ENCODE results near the gene RAD9A. TPM values are rescaled to one million over a fixed set of nuclear protein-coding genes. Genes with fewer than 3 reads are reported as not detected.

Gene RAD9A
- total and polyA plus RNA-seq, 4 donors: 10.4 to 43.5 (median 26.1) TPM

DNA sequence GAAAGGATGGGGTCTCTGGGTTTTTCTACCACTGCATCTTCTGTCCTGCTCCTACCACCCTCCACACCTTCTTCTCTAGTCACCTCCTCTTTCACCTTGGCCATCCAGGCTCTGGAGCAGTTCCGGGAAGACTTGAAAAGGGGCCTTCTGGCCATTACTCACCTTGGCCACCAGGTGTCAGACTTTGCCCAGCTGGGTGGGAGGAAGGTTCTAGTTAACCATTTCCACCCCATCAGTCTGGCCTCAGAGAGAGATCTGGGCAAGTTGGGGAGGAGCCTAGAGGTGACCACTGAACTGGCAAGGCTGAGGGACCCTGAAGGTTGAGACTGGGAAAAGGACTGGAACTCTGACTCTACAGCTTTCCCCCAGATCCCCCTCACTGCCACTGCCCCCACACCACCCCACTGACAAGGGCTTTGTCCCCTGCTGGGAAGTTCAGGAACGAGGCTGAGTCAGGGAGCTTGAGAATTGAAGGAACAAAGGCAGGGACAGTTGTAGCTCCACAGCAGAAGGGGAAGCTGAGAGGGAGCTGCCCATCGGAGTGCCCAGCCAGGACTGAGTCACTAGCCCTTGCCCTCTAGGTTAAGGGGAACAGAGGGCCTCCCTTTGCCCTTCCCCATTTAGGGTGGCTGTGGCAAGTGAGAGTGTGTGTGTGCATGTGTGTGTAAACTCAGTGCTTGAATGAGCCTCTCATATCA is 34.8 kb upstream of the RAD9A start:
- 16% methylated on average over 3 of the region's 3 CpGs for WGBS (ENCODE audit: insufficient coverage)

GRCh38 chr11:67357831-67358670 is 33.7 kb upstream of the RAD9A start:
- Histone ChIP-seq H3K27ac (ENCODE audit: low read depth, low read length) (no peak overlapping the region), H3K36me3 (ENCODE audit: control insufficient read depth, insufficient read depth, low read length) (peaks cover 8% of the 10 kb centered on the region), H3K4me3 (ENCODE audit: low read depth, low read length) (no peak overlapping the region), H3K27me3 (ENCODE audit: control insufficient read depth, insufficient read depth, low read length) (no peaks in the 10 kb centered on the region), H3K9me3 (ENCODE audit: control insufficient read depth, insufficient read depth, low read length) (no peaks in the 10 kb centered on the region), H3K4me1 (ENCODE audit: control insufficient read depth, insufficient read depth, low read length) (peaks cover 46% of the 10 kb centered on the region)
- DNase-seq (ENCODE audit: low read depth in 4 of 6, low spot score in 6 of 6): peak in 2 of 6 donors; percentile 39 to 45
- 49% methylated on average over 10 of the region's 12 CpGs for WGBS (ENCODE audit: insufficient coverage)

More for the DNA sequence above, 34.8 kb upstream of the RAD9A start:
- Histone ChIP-seq H3K4me1 (ENCODE audit: control insufficient read depth, insufficient read depth, low read length) (peaks cover 55% of the 10 kb centered on the region), H3K27me3 (ENCODE audit: control insufficient read depth, insufficient read depth, low read length) (no peaks in the 10 kb centered on the region), H3K36me3 (ENCODE audit: control insufficient read depth, insufficient read depth, low read length) (peaks cover 8% of the 10 kb centered on the region), H3K27ac (ENCODE audit: low read depth, low read length) (peak overlapping the region; percentile 57), H3K4me3 (ENCODE audit: low read depth, low read length) (no peak overlapping the region), H3K9me3 (ENCODE audit: control insufficient read depth, insufficient read depth, low read length) (no peaks in the 10 kb centered on the region)
- peak in 2 of 6 donors; percentile 85 to 86 for DNase-seq (ENCODE audit: low read depth in 4 of 6, low spot score in 6 of 6)

- DNase-seq (ENCODE audit: low read depth in 4 of 6, low spot score in 6 of 6): no peak
- Histone ChIP-seq H3K36me3 (ENCODE audit: control insufficient read depth, insufficient read depth, low read length) (peaks cover 10% of the 10 kb centered on the region), H3K9me3 (ENCODE audit: control insufficient read depth, insufficient read depth, low read length) (no peaks in the 10 kb centered on the region), H3K4me3 (ENCODE audit: low read depth, low read length) (no peak overlapping the region), H3K27ac (ENCODE audit: low read depth, low read length) (no peak overlapping the region), H3K4me1 (ENCODE audit: control insufficient read depth, insufficient read depth, low read length) (peaks cover 31% of the 10 kb centered on the region), H3K27me3 (ENCODE audit: control insufficient read depth, insufficient read depth, low read length) (no peaks in the 10 kb centered on the region)
- 97% methylated on average over 3 of the region's 3 CpGs for WGBS (ENCODE audit: insufficient coverage)
Measured at GRCh38 chr11:67364169-67364568, 27.6 kb upstream of the RAD9A start.

DNA sequence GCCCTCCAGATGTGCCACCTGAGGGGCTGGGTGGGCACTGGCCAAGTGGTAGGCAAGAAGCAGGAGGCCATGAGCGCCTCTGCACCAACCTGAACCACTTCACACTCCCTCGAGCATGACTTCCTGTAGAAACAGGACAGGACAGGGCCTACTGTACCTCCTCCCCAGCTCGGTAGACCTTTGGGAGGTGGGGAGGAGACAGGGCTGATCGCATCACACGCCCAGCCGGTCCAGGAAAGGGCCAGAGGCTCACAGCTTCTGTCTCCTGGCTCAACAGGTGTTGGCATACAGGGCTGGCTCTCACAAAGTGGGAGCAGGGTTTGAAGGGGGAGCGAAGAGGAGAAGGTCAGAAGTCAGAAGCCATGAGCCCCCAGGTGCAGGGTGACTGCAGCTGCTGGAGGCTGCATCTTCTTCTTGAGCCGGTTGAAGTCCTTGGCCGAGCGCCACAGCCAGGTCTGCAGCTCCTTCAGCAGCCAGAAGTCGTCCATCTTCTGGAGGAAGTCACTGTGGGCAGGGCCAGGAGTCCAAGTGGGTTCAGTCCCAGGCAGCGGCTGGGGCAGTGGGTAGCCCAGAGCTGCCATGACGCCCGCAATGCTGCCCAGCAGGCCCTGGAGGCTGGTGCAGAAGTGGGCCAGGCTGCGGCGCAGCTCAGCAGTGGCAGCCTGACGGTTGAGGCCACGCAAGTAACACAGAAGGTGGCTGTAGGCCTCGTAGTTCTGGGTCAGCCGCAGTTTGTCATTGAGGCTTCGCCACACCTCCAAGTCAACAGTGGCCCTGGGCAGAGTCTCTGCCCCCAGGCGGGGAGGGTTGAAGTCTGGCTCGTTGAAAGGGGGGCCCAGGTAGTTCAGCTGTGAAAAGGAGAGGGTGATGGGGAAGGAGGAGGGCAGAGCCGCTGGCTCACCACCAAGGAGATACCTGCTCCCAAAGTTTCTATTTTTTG is 26.7 kb upstream of the RAD9A start:
- Histone ChIP-seq H3K27me3 (ENCODE audit: control insufficient read depth, insufficient read depth, low read length) (peaks cover 4% of the 10 kb centered on the region), H3K4me3 (ENCODE audit: low read depth, low read length) (no peak overlapping the region), H3K9me3 (ENCODE audit: control insufficient read depth, insufficient read depth, low read length) (no peaks in the 10 kb centered on the region), H3K4me1 (ENCODE audit: control insufficient read depth, insufficient read depth, low read length) (peaks cover 33% of the 10 kb centered on the region), H3K27ac (ENCODE audit: low read depth, low read length) (no peak overlapping the region), H3K36me3 (ENCODE audit: control insufficient read depth, insufficient read depth, low read length) (peaks cover 10% of the 10 kb centered on the region)
- no peak for DNase-seq (ENCODE audit: low read depth in 4 of 6, low spot score in 6 of 6)
- 81% methylated on average over 21 of the region's 24 CpGs for WGBS (ENCODE audit: insufficient coverage)

GRCh38 chr11:67365736-67366444 is 25.9 kb upstream of the RAD9A start:
- DNase-seq (ENCODE audit: low read depth in 4 of 6, low spot score in 6 of 6): peak in 2 of 6 donors; percentile 54 to 80
- peaks cover 4% of the 10 kb centered on the region for H3K27me3 ChIP-seq (ENCODE audit: control insufficient read depth, insufficient read depth, low read length)
- H3K27ac ChIP-seq (ENCODE audit: low read depth, low read length): peak overlapping the region; percentile 17
- H3K36me3 ChIP-seq (ENCODE audit: control insufficient read depth, insufficient read depth, low read length): peaks cover 10% of the 10 kb centered on the region
- H3K9me3 ChIP-seq (ENCODE audit: control insufficient read depth, insufficient read depth, low read length): no peaks in the 10 kb centered on the region
- H3K4me3 ChIP-seq (ENCODE audit: low read depth, low read length): no peak overlapping the region
- H3K4me1 ChIP-seq (ENCODE audit: control insufficient read depth, insufficient read depth, low read length): peaks cover 40% of the 10 kb centered on the region
- WGBS (ENCODE audit: insufficient coverage): 35% methylated on average over 14 of the region's 14 CpGs

DNA sequence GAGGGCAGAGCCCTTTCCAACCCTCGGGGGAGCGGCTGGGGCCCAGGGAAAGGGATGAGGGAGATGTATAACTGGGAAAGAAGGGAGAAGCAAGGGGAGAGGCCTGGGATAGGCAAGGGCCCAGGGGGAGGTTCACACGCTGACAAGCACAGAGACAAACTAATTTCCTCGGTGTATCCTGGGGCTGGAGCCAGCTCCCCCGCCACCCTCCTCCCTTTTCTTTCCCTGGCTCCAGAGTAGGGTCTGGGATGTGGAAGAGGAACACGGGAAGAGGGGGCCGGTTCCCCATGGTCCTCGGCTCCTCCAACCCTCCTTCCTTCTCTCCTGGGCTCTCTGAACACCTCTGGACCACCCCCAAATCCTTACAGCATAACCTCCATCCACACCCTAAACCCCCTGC is 25.2 kb upstream of the RAD9A start:
- 18% methylated on average over 4 of the region's 8 CpGs for WGBS (ENCODE audit: insufficient coverage)
- Histone ChIP-seq H3K4me3 (ENCODE audit: low read depth, low read length) (no peak overlapping the region), H3K27ac (ENCODE audit: low read depth, low read length) (peak overlapping the region; percentile 17), H3K4me1 (ENCODE audit: control insufficient read depth, insufficient read depth, low read length) (peaks cover 47% of the 10 kb centered on the region), H3K36me3 (ENCODE audit: control insufficient read depth, insufficient read depth, low read length) (peaks cover 10% of the 10 kb centered on the region), H3K27me3 (ENCODE audit: control insufficient read depth, insufficient read depth, low read length) (peaks cover 8% of the 10 kb centered on the region), H3K9me3 (ENCODE audit: control insufficient read depth, insufficient read depth, low read length) (no peaks in the 10 kb centered on the region)
- peak in 2 of 6 donors; percentile 52 to 80 for DNase-seq (ENCODE audit: low read depth in 4 of 6, low spot score in 6 of 6)

DNA sequence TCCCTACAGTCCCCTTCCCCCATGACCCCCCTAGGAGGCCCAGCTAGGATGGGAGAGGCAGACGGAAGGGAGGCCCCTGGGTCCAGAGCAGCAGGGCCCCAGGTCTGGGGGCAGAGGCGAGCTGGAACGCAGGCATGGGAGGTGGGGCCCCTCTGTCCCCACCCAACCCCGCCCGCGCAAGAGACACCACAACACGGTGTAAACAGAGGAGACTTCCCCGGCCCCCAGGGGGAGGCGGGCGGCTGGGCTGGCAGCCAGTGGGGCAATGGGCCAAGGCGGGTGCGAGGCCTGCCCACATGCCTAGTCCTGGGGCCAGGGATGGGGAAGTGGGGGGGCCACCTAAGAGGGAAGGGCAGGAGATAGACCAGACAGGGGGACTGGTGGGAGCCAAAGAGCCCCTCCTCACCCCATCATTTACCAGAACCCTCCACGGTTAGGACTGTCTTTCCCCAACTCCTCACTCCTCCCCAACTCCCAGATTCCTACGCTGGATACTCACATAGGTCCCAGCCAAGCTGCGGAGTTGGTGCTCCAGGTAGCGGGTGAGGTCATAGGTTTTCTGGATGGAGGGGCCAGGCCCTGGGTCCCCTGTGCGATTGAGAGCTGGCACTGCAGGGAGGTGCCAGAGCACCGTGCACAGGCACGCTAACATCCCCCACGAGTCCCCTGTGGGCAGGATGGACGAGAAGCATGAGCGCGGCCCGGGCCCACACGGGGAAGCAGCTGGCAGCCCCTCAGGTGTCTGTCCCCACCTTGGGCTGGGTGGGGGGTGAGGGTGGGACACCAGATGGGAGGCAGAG is 24.6 kb upstream of the RAD9A start:
- 62% methylated on average over 16 of the region's 25 CpGs for WGBS (ENCODE audit: insufficient coverage)
- Histone ChIP-seq H3K4me3 (ENCODE audit: low read depth, low read length) (no peak overlapping the region), H3K9me3 (ENCODE audit: control insufficient read depth, insufficient read depth, low read length) (no peaks in the 10 kb centered on the region), H3K4me1 (ENCODE audit: control insufficient read depth, insufficient read depth, low read length) (peaks cover 53% of the 10 kb centered on the region), H3K27ac (ENCODE audit: low read depth, low read length) (peak overlapping the region; percentile 17), H3K27me3 (ENCODE audit: control insufficient read depth, insufficient read depth, low read length) (peaks cover 14% of the 10 kb centered on the region), H3K36me3 (ENCODE audit: control insufficient read depth, insufficient read depth, low read length) (peaks cover 6% of the 10 kb centered on the region)
- DNase-seq (ENCODE audit: low read depth in 4 of 6, low spot score in 6 of 6): peak in 2 of 6 donors; percentile 47 to 60

DNA sequence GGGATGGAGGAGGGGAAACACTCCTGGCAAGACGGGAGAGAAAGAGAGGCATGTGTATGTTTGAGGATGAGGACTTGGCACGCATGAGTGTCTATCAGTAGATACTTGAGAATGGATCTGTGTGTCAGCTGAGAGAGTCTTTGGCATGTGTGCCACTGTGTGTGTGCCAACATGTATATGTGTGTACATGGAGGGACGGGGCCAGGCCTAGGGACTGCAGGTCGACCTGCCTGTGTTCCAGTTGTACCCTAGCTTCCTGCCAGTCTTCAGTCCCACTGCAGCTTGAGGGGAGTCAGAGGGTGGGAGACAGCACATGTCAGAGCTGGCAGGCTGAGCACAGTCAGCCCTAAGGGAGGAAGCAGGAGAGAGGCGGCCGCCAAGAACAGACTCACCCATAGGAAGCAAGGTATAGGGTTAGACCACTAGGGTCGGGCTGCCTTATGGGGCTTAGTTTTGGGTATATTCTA is 24.0 kb upstream of the RAD9A start:
- H3K27ac ChIP-seq (ENCODE audit: low read depth, low read length): no peak overlapping the region
- peak in 1 of 6 donors; percentile 88 for DNase-seq (ENCODE audit: low read depth in 4 of 6, low spot score in 6 of 6)
- no peak overlapping the region for H3K4me3 ChIP-seq (ENCODE audit: low read depth, low read length)
- peaks cover 55% of the 10 kb centered on the region for H3K4me1 ChIP-seq (ENCODE audit: control insufficient read depth, insufficient read depth, low read length)
- H3K27me3 ChIP-seq (ENCODE audit: control insufficient read depth, insufficient read depth, low read length): peaks cover 16% of the 10 kb centered on the region
- H3K9me3 ChIP-seq (ENCODE audit: control insufficient read depth, insufficient read depth, low read length): no peaks in the 10 kb centered on the region
- H3K36me3 ChIP-seq (ENCODE audit: control insufficient read depth, insufficient read depth, low read length): peaks cover 6% of the 10 kb centered on the region
- WGBS (ENCODE audit: insufficient coverage): 77% methylated on average over 7 of the region's 7 CpGs

Measured in spinal cord (tissue), 10 donors.